NCI-H2196 treated with DMSO at 0.1 percent for 48 hours (cell line): ENCODE data around the gene ARHGAP25.

Experiments used
- DNase-seq: peaks from one replicate; lab custom pipeline; 2025; ENCODE audit not compliant: unreplicated experiment; lab: John Stamatoyannopoulos, UW

The ARHGAP25 gene, protein sequence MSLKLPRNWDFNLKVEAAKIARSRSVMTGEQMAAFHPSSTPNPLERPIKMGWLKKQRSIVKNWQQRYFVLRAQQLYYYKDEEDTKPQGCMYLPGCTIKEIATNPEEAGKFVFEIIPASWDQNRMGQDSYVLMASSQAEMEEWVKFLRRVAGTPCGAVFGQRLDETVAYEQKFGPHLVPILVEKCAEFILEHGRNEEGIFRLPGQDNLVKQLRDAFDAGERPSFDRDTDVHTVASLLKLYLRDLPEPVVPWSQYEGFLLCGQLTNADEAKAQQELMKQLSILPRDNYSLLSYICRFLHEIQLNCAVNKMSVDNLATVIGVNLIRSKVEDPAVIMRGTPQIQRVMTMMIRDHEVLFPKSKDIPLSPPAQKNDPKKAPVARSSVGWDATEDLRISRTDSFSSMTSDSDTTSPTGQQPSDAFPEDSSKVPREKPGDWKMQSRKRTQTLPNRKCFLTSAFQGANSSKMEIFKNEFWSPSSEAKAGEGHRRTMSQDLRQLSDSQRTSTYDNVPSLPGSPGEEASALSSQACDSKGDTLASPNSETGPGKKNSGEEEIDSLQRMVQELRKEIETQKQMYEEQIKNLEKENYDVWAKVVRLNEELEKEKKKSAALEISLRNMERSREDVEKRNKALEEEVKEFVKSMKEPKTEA

DNA sequence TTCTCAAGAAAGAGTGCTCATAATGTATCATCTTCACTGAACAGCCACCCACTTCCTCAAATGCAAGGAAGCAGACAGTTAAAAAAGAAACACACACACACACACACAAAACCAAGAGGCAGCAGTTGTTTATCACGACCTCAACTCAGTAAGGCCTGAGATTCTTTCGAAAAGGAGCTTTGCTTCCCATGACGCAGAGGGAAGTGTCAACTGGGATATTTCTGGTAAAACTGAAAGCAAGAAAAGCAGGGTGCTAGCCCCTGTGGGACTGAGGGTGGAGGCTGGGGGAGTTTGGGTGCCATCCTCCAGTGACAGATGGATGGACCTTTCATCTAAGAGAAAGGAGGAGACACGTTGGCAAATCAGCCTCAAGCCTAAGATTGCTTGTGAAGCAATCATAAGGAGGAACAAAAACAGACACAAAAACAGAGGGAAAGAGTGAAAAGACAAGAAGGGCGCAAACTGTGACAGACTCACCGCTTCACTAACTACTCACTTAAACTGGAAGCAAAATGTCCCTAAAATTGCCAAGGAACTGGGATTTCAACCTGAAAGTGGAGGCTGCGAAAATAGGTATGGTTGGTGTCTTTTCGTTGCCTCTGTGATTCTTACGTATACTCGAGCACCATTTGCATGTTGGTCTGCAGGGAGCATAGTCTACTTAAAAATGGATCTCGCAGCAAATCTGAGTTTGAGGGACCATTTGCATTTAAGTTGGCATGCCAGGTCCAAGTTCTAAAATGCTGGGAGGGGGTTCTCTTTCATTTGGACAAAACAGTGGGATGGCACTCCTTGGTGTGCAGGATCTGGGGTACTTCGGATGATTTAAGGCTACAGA, at the start of gene ARHGAP25:
Gene ARHGAP25 (plus strand): TSS at position 124 of the 838 bp plus-strand sequence. CDS start 389 bp downstream, at position 513.
- no peak for DNase-seq

DNA sequence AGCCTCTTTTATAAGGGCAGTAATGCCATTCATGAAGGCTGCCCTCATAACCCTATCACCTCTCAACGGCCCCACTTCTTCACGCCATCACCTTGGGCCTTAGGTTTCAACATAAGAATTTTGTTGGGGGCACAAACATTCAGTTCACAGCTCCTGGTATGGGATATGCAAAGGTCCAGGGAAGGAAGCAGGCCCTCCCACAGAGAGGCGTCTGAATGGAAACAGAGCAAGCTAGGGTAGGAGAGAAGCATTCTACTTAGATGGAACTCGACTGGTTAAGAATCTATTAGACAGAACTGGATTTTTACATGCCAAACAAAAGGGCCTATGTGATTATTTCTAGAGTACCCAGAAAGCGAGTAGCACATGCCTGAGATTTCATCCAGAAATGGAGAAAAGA, 48.4 kb upstream of the ARHGAP25 start:
- no peak for DNase-seq

DNA sequence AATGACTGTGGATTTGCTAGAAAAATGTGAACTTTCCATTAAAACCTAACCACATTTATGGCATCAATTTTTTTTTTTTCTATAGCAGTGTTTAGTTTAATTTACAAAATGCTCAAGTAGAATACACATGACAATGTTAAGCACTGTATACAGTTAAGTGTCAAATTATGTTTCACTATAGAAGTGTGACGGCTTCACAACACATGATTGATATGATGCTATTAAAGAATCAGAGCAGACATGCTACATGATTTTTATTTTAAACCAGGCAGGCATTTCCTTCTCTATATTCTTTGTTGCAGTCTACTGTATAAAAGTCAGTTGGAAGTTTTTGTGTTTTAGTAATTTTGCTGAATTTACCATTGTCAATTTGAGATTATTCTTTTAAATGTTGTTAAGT, 47.6 kb upstream of the ARHGAP25 start:
- DNase-seq, result no peak

DNA sequence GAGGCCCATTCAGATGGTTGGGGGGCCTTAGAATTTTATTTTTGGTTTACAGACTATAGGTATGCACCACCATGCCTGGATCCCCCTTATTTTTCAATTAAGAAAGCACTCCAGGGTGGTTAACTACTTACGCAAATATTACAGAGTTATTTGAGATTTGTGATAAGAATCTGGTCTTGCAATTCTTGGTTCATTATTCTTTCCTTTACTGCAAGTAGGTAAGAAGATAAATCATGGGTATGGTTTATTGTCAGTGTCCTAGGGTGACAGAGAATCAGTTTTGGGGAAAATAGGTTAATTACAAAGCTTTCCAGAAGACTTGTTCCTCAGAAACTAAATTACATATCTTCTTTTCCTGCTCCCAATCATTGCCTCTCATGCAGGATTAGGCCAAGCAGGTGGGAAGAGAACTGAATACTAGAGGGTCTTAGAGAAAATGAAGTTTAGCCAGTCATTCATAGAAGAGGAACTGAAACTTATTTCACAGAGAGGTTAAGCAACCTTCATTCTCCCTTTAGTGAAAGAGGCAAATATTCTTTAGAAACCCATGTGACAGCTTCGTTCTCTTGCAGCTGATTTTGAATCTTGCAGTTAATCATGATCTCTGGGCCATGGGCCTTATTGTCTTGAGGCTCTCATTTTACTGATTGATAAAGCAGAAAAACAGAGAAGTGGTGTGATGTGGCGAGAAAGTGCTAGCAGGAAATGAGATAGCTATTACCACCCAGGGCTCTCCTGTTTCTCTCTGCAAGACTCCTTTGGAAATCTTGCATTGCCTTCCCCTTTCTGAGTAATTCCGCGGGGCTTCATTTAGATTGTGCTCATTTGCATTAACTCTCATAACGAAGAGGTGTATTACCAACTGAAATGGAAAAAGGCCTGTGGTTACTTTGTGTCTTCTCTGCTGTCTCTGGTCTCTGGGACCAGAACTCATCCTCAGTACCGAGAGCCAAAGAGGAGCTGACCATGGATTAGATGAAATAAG, 44.8 kb upstream of the ARHGAP25 start:
- DNase-seq, result no peak

DNA sequence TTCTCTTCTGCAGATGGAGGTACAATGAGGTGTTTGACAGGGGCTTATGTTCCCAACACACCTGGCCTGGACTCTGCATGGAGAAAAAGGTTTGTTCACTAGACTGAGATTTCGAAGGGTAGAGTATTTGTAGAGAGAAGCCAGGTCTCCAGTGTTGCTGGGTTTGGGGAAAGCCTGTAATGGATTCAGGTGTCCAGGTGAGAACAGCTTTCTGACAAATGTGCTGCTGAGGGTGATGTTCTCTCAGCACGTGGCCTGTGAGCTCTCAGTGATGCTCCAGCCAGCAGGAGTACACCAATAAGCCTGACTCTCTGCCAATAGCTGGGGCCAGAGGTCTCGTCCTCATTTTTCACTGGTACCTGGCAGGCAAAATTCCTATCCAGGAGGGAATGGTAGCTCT, 43.8 kb upstream of the ARHGAP25 start:
- DNase-seq, result no peak

DNA sequence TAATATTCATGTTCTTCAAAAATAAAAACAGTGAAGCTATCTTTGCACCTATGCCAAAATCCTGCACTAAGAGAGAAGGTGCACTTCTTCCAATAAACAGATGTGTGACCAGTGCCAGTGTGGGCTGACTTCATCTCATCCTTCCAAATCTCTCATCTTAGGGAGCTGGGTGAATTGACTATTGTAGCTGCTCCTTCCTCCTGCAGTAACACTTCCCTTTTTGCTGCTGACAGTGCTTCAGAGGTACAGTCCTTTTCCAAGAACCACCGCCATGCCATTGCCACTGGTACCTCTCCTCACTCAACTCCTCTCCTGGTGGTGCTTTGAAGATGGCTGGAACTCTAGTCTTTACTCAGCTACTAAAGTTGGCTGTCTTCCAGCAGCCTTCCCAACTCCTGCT, 42.1 kb upstream of the ARHGAP25 start:
- no peak for DNase-seq

DNA sequence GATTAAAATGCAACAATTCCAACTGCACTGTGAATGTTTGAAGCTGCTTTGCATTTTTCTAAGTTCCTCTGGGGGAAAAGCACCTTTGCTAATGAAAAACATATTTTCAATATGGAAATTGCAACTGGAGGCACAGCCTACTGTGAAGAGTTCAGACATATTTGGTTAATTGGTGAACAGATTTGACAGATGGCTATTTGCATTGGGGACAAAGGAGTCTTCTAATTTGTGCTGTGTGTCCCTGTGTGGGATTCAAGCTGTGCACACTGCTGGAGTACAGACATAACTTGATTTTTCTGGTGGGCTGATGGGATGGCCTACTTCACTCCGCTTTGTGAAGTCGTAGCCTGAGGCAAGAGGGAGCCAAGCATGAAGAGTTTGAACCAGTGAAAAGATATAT, 40.7 kb upstream of the ARHGAP25 start:
- DNase-seq, result no peak

DNA sequence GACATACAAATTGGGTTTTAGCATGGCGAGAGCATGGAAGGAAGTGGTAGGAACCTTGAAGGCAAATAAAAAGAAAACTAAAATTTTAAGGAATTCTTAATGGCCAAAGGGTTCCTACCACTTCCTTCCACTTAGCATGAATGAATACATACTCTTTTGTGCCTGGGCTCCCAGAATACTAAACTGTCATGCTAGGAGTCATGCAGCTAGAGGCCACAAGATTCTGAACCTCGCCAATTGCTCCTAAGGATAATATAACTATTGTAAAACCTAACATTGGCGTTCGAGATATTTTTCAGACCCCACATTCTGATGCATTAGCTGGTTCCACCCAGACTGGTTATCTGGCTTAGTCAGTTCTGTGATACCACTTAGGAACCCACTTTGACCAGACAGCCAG, 38.6 kb upstream of the ARHGAP25 start:
- no peak for DNase-seq

DNA sequence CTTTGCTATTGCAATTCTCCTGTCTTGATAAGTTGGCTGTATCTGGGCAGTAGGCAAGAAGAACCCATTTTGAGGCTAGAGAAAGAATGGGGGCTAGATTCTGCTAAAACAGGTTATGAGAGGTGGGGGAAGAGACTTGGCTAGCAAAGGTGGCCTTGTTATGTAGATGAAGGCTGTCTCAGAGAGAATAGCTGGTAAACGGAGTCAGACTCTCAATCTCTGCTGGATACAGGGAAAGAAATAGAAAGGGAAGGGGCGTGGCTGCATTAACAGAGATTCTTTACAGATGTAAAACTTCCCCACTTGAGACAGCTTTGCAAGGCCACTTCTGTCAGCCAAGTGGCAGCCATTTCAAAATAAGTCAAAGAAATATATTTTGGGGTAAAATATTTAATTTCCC, 38.1 kb upstream of the ARHGAP25 start:
- DNase-seq, result no peak

DNA sequence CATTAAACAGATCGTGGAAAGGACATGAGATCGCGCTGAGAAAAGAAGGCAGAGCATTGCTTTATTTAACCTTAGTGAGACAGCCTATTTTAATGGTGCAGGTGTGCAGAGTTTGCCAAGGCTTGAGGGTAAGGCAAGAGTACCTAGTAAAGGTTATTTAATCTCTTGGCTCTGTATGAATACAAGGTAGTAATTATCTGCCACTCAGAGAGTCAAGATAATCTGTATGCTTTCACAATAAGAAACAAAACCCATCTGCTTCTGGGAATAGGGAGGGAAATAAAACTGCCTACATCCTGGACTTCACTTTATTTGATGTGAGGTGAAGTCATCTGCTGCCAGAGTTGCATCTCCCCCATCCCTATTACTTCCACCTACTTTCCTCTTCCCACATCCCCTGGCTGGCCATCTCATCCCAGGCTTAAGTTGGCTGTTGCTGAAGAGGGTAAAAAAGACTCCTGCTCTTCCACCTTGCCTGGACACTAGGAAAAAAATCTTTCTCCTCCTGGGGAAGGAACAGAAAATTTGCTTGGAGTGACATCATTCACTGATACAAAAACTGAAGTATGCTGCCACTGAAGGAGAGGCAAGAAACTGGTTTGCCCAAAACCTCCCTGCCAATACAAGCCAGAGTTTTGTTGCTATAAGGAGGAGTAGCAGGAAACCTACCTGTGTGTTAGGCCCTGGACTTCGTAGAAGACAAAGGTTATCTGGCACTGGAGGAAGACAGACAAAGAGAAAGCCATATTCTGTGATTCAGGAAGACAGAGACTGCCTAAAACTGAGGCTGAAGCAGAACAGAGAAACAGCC, 35.8 kb upstream of the ARHGAP25 start:
- DNase-seq, result peak; percentile 52

DNA sequence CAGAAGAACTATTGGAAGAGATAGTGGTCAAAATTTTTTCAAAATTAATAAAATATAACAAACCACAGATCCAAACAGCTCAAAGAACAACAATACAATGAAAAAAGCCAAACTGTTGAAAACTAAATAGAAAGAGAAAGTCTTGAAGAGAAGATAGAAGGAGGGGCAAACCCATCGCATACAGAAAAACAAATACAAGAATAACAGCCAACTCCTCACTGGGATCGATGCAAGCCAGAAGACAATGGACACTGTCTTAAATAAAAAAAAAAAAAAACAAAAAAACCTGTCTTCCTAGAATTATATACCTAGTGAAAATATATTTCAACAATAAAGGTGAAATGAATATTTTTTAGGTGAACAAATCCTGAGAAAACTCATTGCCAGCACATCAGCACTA, 34.1 kb upstream of the ARHGAP25 start:
- DNase-seq, result no peak

DNA sequence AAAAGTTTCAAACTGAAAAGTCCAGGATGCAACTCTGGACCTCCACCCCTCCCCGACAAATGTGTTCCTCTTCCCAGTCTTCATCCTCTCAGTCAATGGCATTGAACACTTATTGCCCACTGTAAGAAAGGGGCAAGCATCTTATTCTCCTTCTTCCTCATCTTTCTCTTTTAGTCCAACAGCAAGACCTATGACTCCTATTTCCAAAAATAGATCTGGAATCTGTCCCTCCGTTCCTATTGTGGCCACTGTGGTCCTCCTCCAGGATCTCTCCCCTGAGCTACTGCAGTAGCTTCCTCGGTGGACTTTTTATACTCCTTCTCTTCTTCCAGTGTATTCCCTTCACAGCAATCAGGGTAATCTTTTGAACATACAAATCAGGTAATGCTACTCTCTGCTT, 28.0 kb upstream of the ARHGAP25 start:
- no peak for DNase-seq

DNA sequence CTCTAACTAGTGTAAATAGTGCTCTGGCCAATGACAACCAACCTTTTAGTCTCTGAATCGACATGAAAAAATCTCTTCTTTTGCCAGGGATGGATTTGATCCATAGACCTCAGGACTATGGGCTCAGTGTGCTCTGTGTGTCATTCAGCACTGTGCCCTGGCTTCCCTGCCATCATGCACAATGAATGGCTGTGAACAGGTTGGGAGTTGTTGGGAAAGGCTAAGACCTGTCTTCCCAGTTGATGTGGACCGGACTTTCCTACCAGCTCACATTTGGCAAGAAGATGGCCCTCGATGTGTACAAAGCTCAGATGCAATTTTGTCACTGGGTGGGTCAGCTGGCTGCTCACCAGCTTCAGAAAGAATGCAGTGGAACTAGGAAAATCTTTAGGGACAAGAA, 26.0 kb upstream of the ARHGAP25 start:
- no peak for DNase-seq

DNA sequence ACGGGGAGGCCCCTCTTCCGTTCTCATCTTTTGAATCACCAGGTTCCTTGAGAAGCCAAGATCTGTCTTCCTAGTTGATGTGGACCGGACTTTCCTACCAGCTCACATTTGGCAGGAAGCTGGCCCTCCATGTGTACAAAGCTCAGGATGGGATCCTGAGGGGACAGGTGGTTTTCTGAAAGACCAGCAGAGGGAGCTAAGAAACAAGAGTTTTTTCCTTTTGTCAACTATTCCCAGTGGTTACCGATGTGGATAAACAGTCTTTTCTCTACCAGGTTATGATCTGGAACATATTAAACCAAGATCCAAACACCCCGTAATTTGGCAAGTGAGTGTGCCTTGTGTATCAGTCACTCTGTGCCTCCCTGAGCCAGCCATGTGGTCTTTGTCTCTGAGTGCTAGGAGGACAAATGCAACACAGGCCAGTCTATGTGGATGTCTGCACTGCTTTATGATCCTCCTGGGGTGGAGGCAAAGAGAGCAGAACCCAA, 25.1 kb upstream of the ARHGAP25 start:
- peak; percentile 28 for DNase-seq

DNA sequence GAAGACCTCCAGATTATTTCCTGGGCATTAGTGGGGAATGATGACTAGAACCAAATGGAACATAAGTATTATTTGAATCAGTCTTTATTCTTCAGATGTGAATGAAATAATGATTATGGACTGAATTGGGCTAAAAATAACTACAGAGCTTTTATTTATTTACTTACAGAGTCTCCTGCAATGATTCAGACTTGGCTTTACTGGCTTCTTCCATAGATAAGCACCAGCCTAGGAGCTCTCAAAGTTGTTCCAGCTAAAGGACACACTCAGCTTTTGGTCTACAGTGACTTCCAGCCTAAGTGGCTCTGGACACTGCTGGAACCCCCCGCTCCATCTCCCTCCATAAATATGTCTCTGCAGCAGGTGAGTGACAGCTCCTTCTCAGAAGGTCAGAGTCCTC, 24.3 kb upstream of the ARHGAP25 start:
- DNase-seq, result no peak

DNA sequence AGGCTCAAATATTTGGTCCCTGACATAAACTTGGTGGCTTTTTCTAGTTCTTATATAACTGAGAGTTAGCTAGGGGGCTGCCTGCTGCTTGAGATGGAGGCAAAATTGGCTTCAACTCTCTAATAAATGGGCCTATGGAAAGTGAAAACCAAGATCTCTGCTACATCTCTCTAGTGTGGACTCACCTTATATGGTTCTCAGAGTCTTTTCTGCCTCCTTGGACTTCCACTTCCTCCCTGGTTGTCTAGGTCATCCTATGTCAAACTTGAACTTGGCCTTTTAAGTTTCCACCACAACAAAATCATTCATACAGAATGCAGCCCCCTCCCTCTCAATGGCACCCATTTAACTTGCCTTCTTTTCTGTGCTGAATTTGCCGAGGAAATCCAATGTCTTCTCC, 23.9 kb upstream of the ARHGAP25 start:
- no peak for DNase-seq

DNA sequence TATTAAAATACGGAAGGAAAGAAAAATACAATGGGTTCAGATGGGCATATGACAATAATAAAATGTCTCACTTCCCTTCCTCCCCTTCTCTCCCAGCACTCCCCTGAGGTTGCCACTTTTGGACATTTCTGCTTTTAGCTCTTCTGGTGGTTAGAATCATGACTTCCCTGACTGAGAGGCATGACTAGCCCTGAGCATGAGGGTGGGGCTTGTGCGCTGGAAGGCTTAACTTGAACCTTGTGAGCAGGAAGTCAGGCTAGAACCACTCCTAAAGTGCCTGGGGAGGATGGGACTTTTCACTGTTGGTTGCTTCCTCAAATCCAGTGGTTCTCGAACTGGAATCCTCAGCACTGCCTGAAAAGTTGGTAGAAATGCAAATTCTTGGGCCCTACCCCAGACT, 19.7 kb upstream of the ARHGAP25 start:
- no peak for DNase-seq

DNA sequence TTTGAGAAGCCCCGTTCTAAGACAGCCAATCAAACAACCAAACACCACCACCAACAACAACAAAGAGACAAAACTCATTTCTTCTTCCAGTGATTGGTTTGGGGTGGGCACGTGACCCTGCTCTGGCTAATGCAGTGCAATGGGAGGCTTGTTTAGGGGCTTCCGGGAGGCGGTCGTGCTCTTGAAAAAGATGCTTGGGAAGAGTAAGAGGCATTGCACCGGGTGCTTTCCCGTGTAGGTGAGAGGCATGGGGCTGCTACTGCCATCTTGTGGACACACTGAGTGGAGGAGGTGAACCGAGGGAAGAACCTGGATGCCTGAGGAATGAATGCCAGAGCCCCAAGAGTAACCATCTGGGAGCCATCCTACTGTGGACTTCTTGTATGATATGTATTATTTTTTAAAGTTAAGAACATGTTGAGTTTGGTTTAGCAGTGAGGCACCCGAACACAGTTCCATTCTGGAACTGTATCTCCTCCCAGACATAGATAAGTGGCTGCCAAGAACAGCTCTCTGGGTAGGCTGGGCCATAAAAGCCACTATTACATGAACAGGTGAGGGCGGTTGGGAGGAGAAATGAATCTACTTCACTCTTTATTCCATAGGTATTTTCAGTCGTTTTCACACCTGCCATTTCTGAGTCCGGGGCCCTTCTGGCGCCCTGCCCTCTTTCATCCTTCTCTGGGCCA, 19.1 kb upstream of the ARHGAP25 start:
- DNase-seq, result no peak
